MM.1S (cell line): ENCODE results near the gene AADAT.
"Not testable (repeated sequence)": the region's sequence is repeated elsewhere in the genome, so short reads cannot be mapped to it uniquely, and the experiment has no call there.

Experiments
- DNase-seq: peaks from one replicate; pipeline ENCODE4 v3.0.0-alpha.2; 2015
- H2AFZ ChIP-seq: fragments of 300-600 bp; sonication (generic); 2 replicates; pipeline ENCODE4 v1.6.0; 2016; ENCODE audit warnings: antibody characterized with exemption, low read length
- H3F3A ChIP-seq: fragments of 300-600 bp; sonication (generic); 2 replicates; pipeline ENCODE4 v1.6.1; 2016; ENCODE audit warnings: mild to moderate bottlenecking, antibody characterized with exemption, low read length, moderate library complexity, mixed read lengths; ENCODE audit not compliant: insufficient read depth
- H3K27ac ChIP-seq: fragments of 300-600 bp; sonication (generic); 2 replicates; pipeline ENCODE4 v1.5.1; 2016; ENCODE audit warnings: mild to moderate bottlenecking, low read length
- H3K27me3 ChIP-seq: fragments of 300-600 bp; sonication (generic); replicated peaks from 2 replicates; pipeline ENCODE4 v1.6.0; 2016; ENCODE audit warnings: low read length; ENCODE audit not compliant: insufficient read depth
- H3K36me3 ChIP-seq: fragments of 300-600 bp; sonication (generic); replicated peaks from 2 replicates; pipeline ENCODE4 v1.6.1; 2016; ENCODE audit warnings: mild to moderate bottlenecking, low read length, mixed read lengths; ENCODE audit not compliant: insufficient read depth
- H3K4me1 ChIP-seq: fragments of 300-600 bp; sonication (generic); 2 replicates; pipeline ENCODE4 v1.6.1; 2016; ENCODE audit warnings: low read length, mixed read lengths
- H3K4me2 ChIP-seq: fragments of 300-600 bp; sonication (generic); 2 replicates; pipeline ENCODE4 v1.6.0; 2016; ENCODE audit warnings: low read depth, low read length
- H3K4me3 ChIP-seq: fragments of 300-600 bp; sonication (generic); 2 replicates; pipeline ENCODE4 v1.5.1; 2016; ENCODE audit warnings: low read length, mixed read lengths
- H3K79me2 ChIP-seq: fragments of 300-600 bp; sonication (generic); 2 replicates; pipeline ENCODE4 v1.6.1; 2016; ENCODE audit warnings: mixed run types, low read length, mixed read lengths
- H3K9ac ChIP-seq: fragments of 300-600 bp; sonication (generic); 2 replicates; pipeline ENCODE4 v1.6.1; 2016; ENCODE audit warnings: low read length, mixed read lengths
- H3K9me2 ChIP-seq: fragments of 300-600 bp; sonication (generic); replicated peaks from 2 replicates; pipeline ENCODE4 v1.6.1; 2016; ENCODE audit warnings: mild to moderate bottlenecking, low read length, mixed read lengths; ENCODE audit not compliant: insufficient read depth
- H3K9me3 ChIP-seq: fragments of 300-600 bp; sonication (generic); replicated peaks from 2 replicates; pipeline ENCODE4 v1.6.1; 2016; ENCODE audit warnings: mild to moderate bottlenecking, low read length, mixed read lengths; ENCODE audit not compliant: insufficient read depth
- H4K20me1 ChIP-seq: fragments of 300-600 bp; sonication (generic); 2 replicates; pipeline ENCODE4 v1.6.1; 2016; ENCODE audit warnings: mild to moderate bottlenecking, low read length, moderate library complexity, mixed read lengths; ENCODE audit not compliant: insufficient read depth
- EZH2 ChIP-seq: fragments of 300-600 bp; sonication (generic); optimal IDR thresholded peaks from 2 replicates; pipeline ENCODE3; 2017; ENCODE audit warnings: low read depth, mild to moderate bottlenecking, antibody characterized with exemption, low read length, mixed read lengths
- EZH2phosphoT487 ChIP-seq: fragments of 300-600 bp; sonication (generic); IDR thresholded peaks from 2 replicates; pipeline ENCODE4 v1.6.1; 2018; ENCODE audit warnings: antibody characterized with exemption, low read length
- TF ChIP-seq, protein P1 (sequence below): fragments of 300-600 bp; sonication (generic); IDR thresholded peaks from 2 replicates; pipeline ENCODE4 v1.5.1; 2016; ENCODE audit warnings: antibody characterized with exemption, low read length, mixed read lengths

The AADAT gene

DNA sequence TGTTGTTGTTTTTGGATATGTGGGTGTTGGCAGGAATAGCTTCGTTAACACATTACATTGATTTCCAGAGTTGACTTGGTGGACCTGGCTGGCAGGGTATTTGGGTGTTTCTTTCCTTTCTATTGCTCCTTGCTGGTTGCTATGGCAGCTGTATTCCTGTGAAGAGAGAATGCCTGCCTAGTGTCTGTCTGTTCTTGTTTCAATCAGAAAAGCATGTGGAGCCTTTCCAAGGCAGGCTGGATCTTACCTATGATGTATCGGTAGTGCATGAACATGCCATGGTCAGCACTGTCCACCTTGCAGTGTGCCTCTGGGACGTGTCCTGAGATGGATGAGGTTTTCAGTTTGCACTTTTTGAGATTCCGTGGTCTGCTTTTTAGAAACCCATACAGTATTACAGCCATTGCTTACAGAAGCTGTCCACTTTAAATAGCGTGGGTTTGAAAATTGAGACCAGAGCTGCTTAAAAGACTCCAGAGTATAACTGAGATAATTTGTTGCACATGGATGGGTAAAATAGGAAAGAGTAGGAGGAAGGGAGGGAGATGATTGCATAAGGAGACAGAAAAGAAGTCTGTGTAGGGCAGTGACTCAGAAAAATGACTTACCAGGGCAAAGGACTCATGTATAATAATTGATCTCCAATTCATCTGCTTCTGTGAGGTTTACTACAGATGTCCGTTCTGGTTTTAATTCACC lies 20.0 kb upstream of the AADAT start:
- Histone ChIP-seq H3K27ac (no peak overlapping the region), H2AFZ (no peak overlapping the region), H3K4me3 (no peak overlapping the region), H3F3A (no peaks in the 10 kb centered on the region), H3K79me2 (no peaks in the 10 kb centered on the region), H4K20me1 (no peaks in the 10 kb centered on the region), H3K36me3 (no peaks in the 10 kb centered on the region), H3K9me2 (no peaks in the 10 kb centered on the region), H3K9ac (no peak overlapping the region), H3K4me2 (no peak overlapping the region), H3K27me3 (no peaks in the 10 kb centered on the region), H3K4me1 (no peaks in the 10 kb centered on the region), H3K9me3 (no peaks in the 10 kb centered on the region)
- no peak for DNase-seq
- TF ChIP-seq EZH2 = no peak
- TF ChIP-seq, protein P1, sequence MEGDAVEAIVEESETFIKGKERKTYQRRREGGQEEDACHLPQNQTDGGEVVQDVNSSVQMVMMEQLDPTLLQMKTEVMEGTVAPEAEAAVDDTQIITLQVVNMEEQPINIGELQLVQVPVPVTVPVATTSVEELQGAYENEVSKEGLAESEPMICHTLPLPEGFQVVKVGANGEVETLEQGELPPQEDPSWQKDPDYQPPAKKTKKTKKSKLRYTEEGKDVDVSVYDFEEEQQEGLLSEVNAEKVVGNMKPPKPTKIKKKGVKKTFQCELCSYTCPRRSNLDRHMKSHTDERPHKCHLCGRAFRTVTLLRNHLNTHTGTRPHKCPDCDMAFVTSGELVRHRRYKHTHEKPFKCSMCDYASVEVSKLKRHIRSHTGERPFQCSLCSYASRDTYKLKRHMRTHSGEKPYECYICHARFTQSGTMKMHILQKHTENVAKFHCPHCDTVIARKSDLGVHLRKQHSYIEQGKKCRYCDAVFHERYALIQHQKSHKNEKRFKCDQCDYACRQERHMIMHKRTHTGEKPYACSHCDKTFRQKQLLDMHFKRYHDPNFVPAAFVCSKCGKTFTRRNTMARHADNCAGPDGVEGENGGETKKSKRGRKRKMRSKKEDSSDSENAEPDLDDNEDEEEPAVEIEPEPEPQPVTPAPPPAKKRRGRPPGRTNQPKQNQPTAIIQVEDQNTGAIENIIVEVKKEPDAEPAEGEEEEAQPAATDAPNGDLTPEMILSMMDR = no peak
- no peak for TF ChIP-seq EZH2phosphoT487

DNA sequence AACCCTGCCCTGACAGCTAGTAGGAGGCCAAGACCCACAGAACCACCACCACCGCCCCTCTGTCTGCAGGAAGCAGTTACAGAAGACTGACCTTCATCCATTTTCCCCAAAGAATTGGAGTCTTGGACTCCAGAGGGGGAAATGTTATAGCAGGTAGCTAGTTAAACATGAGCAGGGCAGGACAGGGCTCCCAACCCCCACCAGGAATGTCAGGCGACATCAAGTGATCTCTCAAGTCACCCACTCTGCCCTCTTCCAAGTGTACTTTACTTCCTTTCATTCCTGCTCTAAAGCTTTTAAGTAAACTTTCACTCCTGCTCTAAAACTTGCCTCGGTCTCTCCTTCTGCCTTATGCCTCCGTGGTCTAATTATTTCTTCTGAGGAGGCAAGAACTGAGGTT lies 17.1 kb upstream of the AADAT start:
- no peaks in the 10 kb centered on the region for H3K9me3 ChIP-seq
- no peaks in the 10 kb centered on the region for H4K20me1 ChIP-seq
- no peaks in the 10 kb centered on the region for H3K4me1 ChIP-seq
- no peak overlapping the region for H3K4me3 ChIP-seq
- no peaks in the 10 kb centered on the region for H3K79me2 ChIP-seq
- H2AFZ ChIP-seq = no peak overlapping the region
- no peak overlapping the region for H3K9ac ChIP-seq
- no peak overlapping the region for H3K4me2 ChIP-seq
- H3K36me3 ChIP-seq = no peaks in the 10 kb centered on the region
- H3K27ac ChIP-seq = no peak overlapping the region
- TF ChIP-seq EZH2phosphoT487 (no peak), EZH2 (no peak)
- TF ChIP-seq, protein P1 = no peak
- H3K27me3 ChIP-seq = no peaks in the 10 kb centered on the region
- DNase-seq = no peak
- H3F3A ChIP-seq = no peaks in the 10 kb centered on the region
- H3K9me2 ChIP-seq = no peaks in the 10 kb centered on the region

DNA sequence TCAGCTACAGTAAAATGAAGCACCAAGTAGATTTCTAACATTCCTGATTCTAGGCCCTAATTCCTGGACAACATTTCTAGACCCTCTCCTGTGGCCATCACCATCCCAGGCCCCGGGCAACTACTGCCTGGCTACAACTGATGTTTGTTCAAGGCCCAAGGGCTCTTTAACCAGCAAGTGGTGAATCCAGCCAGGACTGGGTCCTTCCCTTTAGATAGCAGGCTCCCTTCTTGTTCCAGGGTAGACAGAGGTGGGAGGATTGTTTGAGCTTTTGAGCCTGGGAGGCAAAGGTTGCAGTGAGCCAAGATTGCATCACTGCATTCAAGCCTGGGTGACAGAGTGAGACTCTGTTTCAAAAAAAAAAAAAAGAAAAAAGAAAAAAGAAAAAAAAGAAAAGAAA lies 12.7 kb upstream of the AADAT start:
- no peak overlapping the region for H3K4me2 ChIP-seq
- DNase-seq = no peak
- no peak overlapping the region for H3K9ac ChIP-seq
- no peaks in the 10 kb centered on the region for H3K27me3 ChIP-seq
- H4K20me1 ChIP-seq = no peaks in the 10 kb centered on the region
- H3K4me1 ChIP-seq = no peaks in the 10 kb centered on the region
- no peaks in the 10 kb centered on the region for H3K79me2 ChIP-seq
- H3K36me3 ChIP-seq = no peaks in the 10 kb centered on the region
- no peak for TF ChIP-seq EZH2phosphoT487
- no peak for TF ChIP-seq EZH2
- TF ChIP-seq, protein P1 = no peak
- H3K9me2 ChIP-seq = no peaks in the 10 kb centered on the region
- no peaks in the 10 kb centered on the region for H3F3A ChIP-seq
- H2AFZ ChIP-seq = no peak overlapping the region
- H3K9me3 ChIP-seq = no peaks in the 10 kb centered on the region
- no peak overlapping the region for H3K27ac ChIP-seq
- H3K4me3 ChIP-seq = no peak overlapping the region

DNA sequence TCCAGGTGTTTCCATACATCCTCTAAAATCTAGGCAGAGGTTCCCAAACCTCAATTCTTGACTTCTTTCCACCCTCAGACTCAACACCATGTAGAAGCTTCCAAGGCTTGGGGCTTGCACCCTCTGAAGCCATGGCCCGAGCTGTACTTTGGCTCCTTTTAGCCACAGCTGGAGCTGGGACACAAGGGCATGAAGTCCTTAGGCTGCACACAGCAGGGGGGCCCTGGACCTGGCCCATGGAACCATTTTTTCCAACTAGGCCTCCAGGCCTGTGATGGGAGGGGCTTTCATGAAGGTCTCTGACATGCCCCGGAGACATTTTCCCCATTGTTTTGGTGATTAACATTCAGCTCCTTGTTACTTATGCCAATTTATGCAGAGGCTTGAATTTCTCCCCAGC lies 8.4 kb upstream of the AADAT start:
- H3K9me2 ChIP-seq, H3K4me1 ChIP-seq, H3K27ac ChIP-seq, H4K20me1 ChIP-seq, DNase-seq, H2AFZ ChIP-seq, H3K9ac ChIP-seq, H3K36me3 ChIP-seq, H3K79me2 ChIP-seq, H3K4me2 ChIP-seq, H3K27me3 ChIP-seq, H3F3A ChIP-seq, H3K9me3 ChIP-seq, H3K4me3 ChIP-seq: not testable (repeated sequence)
